B cell (primary cell): Measurements from ENCODE around the gene ZEB1. TPM values are rescaled to one million over a fixed set of nuclear protein-coding genes. Genes with fewer than 3 reads are reported as not detected.

ENCODE experiments used
- ATAC-seq: fragments of 200-7000 bp; cut with Tn5 transposase; one replicate; pipeline ENCODE4 v1.10.0; 2021; ENCODE audit warnings: low read depth, mild to moderate bottlenecking, moderate number of reproducible peaks, moderate library complexity
- CTCF ChIA-PET: fragments of 350-600 bp; sonication (Branson Sonifier 250); formaldehyde crosslinking; loops from one replicate; lab custom pipeline; 2021; ENCODE audit warnings: antibody characterized with exemption, inconsistent platforms; lab: Charles Lee
- POLR2A ChIA-PET: fragments of 350-600 bp; sonication (Branson Sonifier 250); formaldehyde crosslinking; loops from one replicate; lab custom pipeline; 2021; ENCODE audit warnings: antibody characterized with exemption; lab: Charles Lee
- DNase-seq: peaks from one replicate; pipeline ENCODE4 v3.0.0; 2013
- H2AFZ ChIP-seq: 2 replicates; pipeline ENCODE4 v1.6.1; 2012; ENCODE audit warnings: mild to moderate bottlenecking, low read depth, low read length; ENCODE audit not compliant: insufficient read depth, poor library complexity, severe bottlenecking
- H3K27ac ChIP-seq, 2 donors: 1 replicate in 1 of 2; 2 replicates in 1 of 2; pipeline ENCODE4 v1.5.1; 2012 to 2013; ENCODE audit warnings: low read length in 2 of 2, mild to moderate bottlenecking in 2 of 2, moderate library complexity in 1 of 2
- H3K27me3 ChIP-seq, 4 experiments: fragments of 200-600 bp in 1 of 4; sonication (generic) in 1 of 4; replicated peaks in 1 of 4; 1 replicate in 2 of 4; 2 replicates in 2 of 4; pipeline versions ENCODE4 v1.6.1 to v1.7.0; 2013 to 2016; ENCODE audit warnings: low read length in 3 of 4, mild to moderate bottlenecking in 2 of 4, mixed read lengths in 1 of 4, moderate library complexity in 1 of 4; ENCODE audit not compliant: insufficient read depth in 4 of 4, control insufficient read depth in 3 of 4; ENCODE audit errors: control extremely low read depth in 1 of 4
- H3K36me3 ChIP-seq, 2 experiments: replicated peaks in 1 of 2; 1 replicate in 1 of 2; 2 replicates in 1 of 2; pipeline versions ENCODE4 v1.6.1 to v1.7.1; 2013; ENCODE audit warnings: low read length in 1 of 2; ENCODE audit not compliant: insufficient read depth in 2 of 2, control insufficient read depth in 1 of 2; ENCODE audit errors: control extremely low read depth in 1 of 2, extremely low read depth in 1 of 2
- H3K4me1 ChIP-seq, 2 donors: fragments of 200-600 bp in 1 of 2; sonication (generic) in 1 of 2; 1 replicate in 1 of 2; 2 replicates in 1 of 2; pipeline versions ENCODE4 v1.5.1 to v1.6.1; 2013 to 2017; ENCODE audit warnings: low read length in 2 of 2; ENCODE audit not compliant: control insufficient read depth in 2 of 2, insufficient read depth in 2 of 2
- H3K4me2 ChIP-seq: replicated peaks from 2 replicates; pipeline ENCODE3; 2012; ENCODE audit warnings: mild to moderate bottlenecking, low read depth, low read length; ENCODE audit not compliant: poor library complexity, severe bottlenecking
- H3K4me3 ChIP-seq, 5 experiments: fragments of 200-600 bp in 1 of 5; sonication (generic) in 1 of 5; 1 replicate in 3 of 5; 2 replicates in 2 of 5; pipeline versions ENCODE4 v1.5.1 to v1.7.0; 2011 to 2016; ENCODE audit warnings: low read length in 4 of 5, mild to moderate bottlenecking in 4 of 5, low read depth in 2 of 5, control low read depth in 1 of 5, moderate library complexity in 1 of 5; ENCODE audit not compliant: insufficient read depth in 1 of 5; ENCODE audit errors: control extremely low read depth in 1 of 5, extremely low read depth in 1 of 5
- H3K79me2 ChIP-seq: fragments of 200-600 bp; sonication (generic); one replicate; pipeline ENCODE4 v1.6.0; 2016; ENCODE audit warnings: low read length; ENCODE audit not compliant: control insufficient read depth, insufficient read depth
- H3K9ac ChIP-seq: fragments of 200-600 bp; sonication (generic); 2 replicates; pipeline ENCODE4 v1.6.1; 2017; ENCODE audit warnings: mild to moderate bottlenecking, low read length, moderate library complexity
- H3K9me3 ChIP-seq, 3 donors: one replicate each; pipeline versions ENCODE4 v1.6.1 to v1.7.1; 2013; ENCODE audit warnings: low read length in 2 of 3; ENCODE audit not compliant: control insufficient read depth in 2 of 3, insufficient read depth in 1 of 3; ENCODE audit errors: control extremely low read depth in 1 of 3
- H4K20me1 ChIP-seq: 2 replicates; pipeline ENCODE4 v1.6.0; 2012; ENCODE audit warnings: mild to moderate bottlenecking, low read length; ENCODE audit not compliant: insufficient read depth, control insufficient read depth, poor library complexity, severe bottlenecking
- H3K27ac Mint-ChIP-seq: one replicate; pipeline ENCODE4 v1.8.0; 2021; ENCODE audit warnings: mixed read lengths
- H3K27me3 Mint-ChIP-seq: one replicate; pipeline ENCODE4 v1.8.0; 2021; ENCODE audit warnings: mixed read lengths
- H3K4me1 Mint-ChIP-seq: one replicate; pipeline ENCODE4 v1.8.0; 2021; ENCODE audit warnings: mixed read lengths
- H3K4me3 Mint-ChIP-seq: one replicate; pipeline ENCODE4 v1.8.0; 2021; ENCODE audit warnings: mixed read lengths
- H3K9me3 Mint-ChIP-seq: one replicate; pipeline ENCODE4 v1.8.0; 2022; ENCODE audit warnings: mixed read lengths; ENCODE audit not compliant: insufficient read depth
- EZH2 ChIP-seq: IDR thresholded peaks from 2 replicates; pipeline ENCODE4 v1.6.1; 2012; ENCODE audit warnings: borderline replicate concordance, low read depth, mild to moderate bottlenecking, moderate library complexity, low read length; ENCODE audit not compliant: insufficient read depth, poor library complexity, severe bottlenecking
- WGBS: methylation state at CpG from one replicate; pipeline ENCODE4 v1.1.5; 2013; ENCODE audit warnings: missing lambda C conversion rate; ENCODE audit not compliant: insufficient coverage; 5-methylcytosine and 5-hydroxymethylcytosine counted together
- intact Hi-C: fragments of 100-400 bp; cut with micrococcal nuclease; formaldehyde crosslinking; loops from one replicate; pipeline ENCODE4 v1.10.0; 2022
- polyA plus RNA-seq: library from polyadenylated mRNA; depleted of rRNA; stranded (reverse); fragments of >200 nt; gene quantifications from 2 replicates; pipeline ENCODE4 v1.2.3, GENCODE V29; 2012
- total RNA-seq, 2 donors: library from RNA; stranded (reverse); fragments of 120-200 nt in 1 of 2; gene quantifications; 1 replicate in 1 of 2; 2 replicates in 1 of 2; pipeline versions ENCODE4 v1.2.3 to v1.2.4, GENCODE V29; 2013 to 2022
- TF ChIP-seq, protein P1 (sequence below): fragments of 200-600 bp; IDR thresholded peaks from one replicate; pipeline ENCODE4 v1.8.0; 2022; ENCODE audit warnings: antibody characterized with exemption, mild to moderate bottlenecking

The ZEB1 gene
- total and polyA plus RNA-seq, 2 donors (not counting 1 experiment from before 2014, with no cell fraction given): 11.2 to 96.7 TPM

DNA sequence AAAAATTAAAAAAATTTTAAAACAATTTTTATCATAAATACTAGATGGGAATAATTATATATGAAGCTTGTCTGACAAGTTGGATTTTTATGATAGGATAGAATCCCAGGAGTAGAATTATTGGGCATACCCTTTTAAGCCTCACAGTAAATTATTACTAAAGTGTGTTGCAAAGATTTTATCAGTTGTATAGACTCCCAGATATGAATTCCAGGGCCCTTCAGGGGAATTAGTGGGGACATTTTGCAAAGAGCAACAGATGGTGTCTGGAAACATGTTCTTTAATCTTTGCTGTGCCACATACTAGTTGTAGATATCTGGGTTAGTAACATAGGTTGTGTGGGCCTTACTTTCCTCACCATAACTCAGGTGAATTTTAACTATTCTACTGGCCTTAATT is 28.7 kb downstream of the ZEB1 start:
- Histone ChIP-seq H3K27me3 (no peaks in the 10 kb centered on the region), H4K20me1 (peaks cover 58% of the 10 kb centered on the region), H3K9ac (no peak overlapping the region), H3K9me3 (no peaks in the 10 kb centered on the region), H3K79me2 (peaks cover 88% of the 10 kb centered on the region), H2AFZ (no peak overlapping the region), H3K4me2 (no peak overlapping the region), H3K4me3 (no peak overlapping the region), H3K36me3 (no peaks in the 10 kb centered on the region), H3K4me1 (peaks cover 11 to 17% of the 10 kb centered on the region in 2 donors), H3K27ac (no peak overlapping the region)
- no peak overlapping the region for H3K27ac Mint-ChIP-seq
- TF ChIP-seq, protein P1, sequence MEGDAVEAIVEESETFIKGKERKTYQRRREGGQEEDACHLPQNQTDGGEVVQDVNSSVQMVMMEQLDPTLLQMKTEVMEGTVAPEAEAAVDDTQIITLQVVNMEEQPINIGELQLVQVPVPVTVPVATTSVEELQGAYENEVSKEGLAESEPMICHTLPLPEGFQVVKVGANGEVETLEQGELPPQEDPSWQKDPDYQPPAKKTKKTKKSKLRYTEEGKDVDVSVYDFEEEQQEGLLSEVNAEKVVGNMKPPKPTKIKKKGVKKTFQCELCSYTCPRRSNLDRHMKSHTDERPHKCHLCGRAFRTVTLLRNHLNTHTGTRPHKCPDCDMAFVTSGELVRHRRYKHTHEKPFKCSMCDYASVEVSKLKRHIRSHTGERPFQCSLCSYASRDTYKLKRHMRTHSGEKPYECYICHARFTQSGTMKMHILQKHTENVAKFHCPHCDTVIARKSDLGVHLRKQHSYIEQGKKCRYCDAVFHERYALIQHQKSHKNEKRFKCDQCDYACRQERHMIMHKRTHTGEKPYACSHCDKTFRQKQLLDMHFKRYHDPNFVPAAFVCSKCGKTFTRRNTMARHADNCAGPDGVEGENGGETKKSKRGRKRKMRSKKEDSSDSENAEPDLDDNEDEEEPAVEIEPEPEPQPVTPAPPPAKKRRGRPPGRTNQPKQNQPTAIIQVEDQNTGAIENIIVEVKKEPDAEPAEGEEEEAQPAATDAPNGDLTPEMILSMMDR: no peak
- TF ChIP-seq EZH2: no peak
- peak overlapping the region; percentile 71 for H3K4me3 Mint-ChIP-seq
- DNase-seq: no peak
- no peaks in the 10 kb centered on the region for H3K9me3 Mint-ChIP-seq
- H3K27me3 Mint-ChIP-seq: no peaks in the 10 kb centered on the region
- H3K4me1 Mint-ChIP-seq: peaks cover 52% of the 10 kb centered on the region
- POLR2A ChIA-PET: no interaction called here
- CTCF ChIA-PET: no interaction called here
- ATAC-seq: no peak
- intact Hi-C loops: loop anchor here (5.0 kb wide), 1 partner anchor 35 kb away; no protein-coding TSS in a partner anchor

GRCh38 chr10:31350891-31351290 is 31.9 kb downstream of the ZEB1 start:
- WGBS: no CpG with 5 or more reads among the region's 1 CpG
- Mint-ChIP-seq H3K9me3 (no peaks in the 10 kb centered on the region), H3K4me1 (peaks cover 56% of the 10 kb centered on the region), H3K27me3 (no peaks in the 10 kb centered on the region), H3K4me3 (no peak overlapping the region), H3K27ac (no peak overlapping the region)
- Histone ChIP-seq H3K4me1 (peaks cover 11 to 17% of the 10 kb centered on the region in 2 donors), H3K36me3 (no peaks in the 10 kb centered on the region), H3K9me3 (no peaks in the 10 kb centered on the region), H4K20me1 (peaks cover 66% of the 10 kb centered on the region), H3K27ac (no peak overlapping the region), H3K4me3 (no peak overlapping the region), H3K27me3 (no peaks in the 10 kb centered on the region), H3K4me2 (no peak overlapping the region), H3K9ac (no peak overlapping the region), H2AFZ (no peak overlapping the region), H3K79me2 (peaks cover 87% of the 10 kb centered on the region)
- ATAC-seq: no peak
- ChIA-PET CTCF (interaction anchor here (2.1 kb wide), 1 partner anchor 21 kb away, joined by 5 read pairs; no protein-coding TSS in a partner anchor), POLR2A (no interaction called here)
- intact Hi-C loops: no loop called here
- TF ChIP-seq, protein P1: no peak
- TF ChIP-seq EZH2: no peak
- no peak for DNase-seq
